Putamen (tissue), 1 donor: Measurements from ENCODE around the gene CCR2.

Experiments used
- DNase-seq: peaks from one replicate; pipeline ENCODE4 v3.0.0-alpha.2; 2016; ENCODE audit warnings: low spot score

CCR2 gene

DNA sequence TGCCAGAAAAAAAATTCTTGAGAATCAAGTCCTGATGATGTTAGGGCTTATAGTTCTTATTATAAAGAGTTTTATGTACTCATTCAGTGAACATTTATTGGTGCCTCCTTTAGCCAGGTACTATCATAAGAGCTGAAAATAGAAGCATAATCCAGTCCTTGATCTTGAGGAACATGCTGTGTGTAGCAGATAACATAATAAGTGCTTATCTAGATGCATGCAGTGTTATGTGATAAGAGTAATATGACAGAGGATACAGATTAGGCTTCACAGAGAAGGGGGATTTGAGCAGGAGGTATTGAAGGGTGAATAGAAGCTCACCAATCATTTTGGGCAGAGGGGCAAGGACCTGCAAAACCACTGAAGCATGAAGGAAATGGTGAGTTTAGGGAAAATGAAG lies 1.1 kb downstream of the CCR2 start:
- DNase-seq, result no peak

DNA sequence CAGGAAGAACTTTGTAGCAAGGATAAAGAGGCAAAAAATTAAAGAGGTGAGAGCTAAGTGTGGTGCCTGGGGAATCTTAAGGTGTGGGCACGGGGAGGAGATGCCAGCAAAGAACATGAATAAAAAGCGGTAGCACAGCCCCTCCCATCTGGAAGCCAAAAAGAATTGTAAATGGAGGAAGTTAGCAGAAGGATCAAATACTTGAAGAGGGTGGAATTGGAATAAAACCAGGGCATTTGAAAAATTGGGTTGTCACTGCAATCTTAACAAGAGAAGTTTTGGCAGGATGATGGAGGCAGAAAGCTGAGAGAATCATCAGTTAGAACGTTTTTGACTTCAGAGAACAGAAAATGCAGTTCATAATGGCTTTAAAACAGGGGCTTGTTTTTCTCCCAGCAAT lies 2.4 kb downstream of the CCR2 start:
- no peak for DNase-seq

DNA sequence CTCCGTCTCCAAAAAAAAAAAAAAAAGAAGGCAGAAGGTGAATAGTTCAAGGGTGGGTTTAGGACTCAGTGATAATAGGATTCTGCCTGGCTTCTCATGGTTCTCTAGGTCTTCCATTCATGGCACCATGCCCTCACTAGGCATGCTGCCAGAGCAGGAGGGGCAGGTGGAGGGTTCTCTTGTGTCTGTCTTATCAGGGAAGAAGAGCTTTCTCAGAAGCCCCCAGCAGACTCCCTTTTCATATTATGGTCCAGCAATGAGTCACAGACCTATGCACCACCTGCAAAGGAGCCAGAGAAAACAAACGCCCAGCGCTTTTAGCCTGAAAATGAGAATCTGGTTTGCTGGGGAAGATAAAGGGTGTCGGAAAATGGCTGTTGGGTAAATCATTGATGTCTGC lies 3.0 kb downstream of the CCR2 start:
- no peak for DNase-seq

DNA sequence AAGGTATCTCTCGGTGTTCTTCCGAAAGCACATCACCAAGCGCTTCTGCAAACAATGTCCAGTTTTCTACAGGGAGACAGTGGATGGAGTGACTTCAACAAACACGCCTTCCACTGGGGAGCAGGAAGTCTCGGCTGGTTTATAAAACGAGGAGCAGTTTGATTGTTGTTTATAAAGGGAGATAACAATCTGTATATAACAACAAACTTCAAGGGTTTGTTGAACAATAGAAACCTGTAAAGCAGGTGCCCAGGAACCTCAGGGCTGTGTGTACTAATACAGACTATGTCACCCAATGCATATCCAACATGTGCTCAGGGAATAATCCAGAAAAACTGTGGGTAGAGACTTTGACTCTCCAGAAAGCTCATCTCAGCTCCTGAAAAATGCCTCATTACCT lies 4.6 kb downstream of the CCR2 start:
- DNase-seq, result no peak

DNA sequence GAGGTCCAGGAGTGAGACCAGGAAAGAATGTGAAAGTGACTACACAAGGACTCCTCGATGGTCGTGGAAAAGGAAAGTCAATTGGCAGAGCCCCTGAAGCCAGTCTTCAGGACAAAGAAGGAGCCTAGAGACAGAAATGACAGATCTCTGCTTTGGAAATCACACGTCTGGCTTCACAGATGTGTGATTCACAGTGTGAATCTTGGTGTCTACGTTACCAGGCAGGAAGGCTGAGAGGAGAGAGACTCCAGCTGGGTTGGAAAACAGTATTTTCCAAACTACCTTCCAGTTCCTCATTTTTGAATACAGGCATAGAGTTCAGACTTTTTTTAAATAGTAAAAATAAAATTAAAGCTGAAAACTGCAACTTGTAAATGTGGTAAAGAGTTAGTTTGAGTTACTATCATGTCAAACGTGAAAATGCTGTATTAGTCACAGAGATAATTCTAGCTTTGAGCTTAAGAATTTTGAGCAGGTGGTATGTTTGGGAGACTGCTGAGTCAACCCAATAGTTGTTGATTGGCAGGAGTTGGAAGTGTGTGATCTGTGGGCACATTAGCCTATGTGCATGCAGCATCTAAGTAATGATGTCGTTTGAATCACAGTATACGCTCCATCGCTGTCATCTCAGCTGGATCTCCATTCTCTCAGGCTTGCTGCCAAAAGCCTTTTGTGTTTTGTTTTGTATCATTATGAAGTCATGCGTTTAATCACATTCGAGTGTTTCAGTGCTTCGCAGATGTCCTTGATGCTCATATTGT lies 6.0 kb downstream of the CCR2 start:
- DNase-seq, result peak; percentile 67

DNA sequence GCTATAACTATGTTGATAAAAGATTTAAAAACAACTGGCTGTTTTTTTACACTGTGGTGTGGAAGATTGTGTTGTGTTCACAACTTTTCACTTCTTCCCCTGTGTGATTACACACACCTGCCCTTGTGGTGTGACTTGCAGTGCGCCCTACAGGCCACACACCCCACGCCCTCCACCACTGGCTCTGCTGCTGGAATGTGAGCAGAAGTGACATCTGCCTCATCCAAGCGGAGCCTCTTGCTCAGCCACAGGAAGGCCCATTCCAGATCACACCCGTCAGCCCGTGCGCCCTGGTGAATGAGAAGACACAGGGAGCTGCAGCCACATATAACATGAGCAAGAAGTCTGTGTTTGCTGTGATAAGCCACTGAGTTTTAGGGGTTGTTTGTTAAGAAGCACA lies 7.0 kb downstream of the CCR2 start:
- no peak for DNase-seq

DNA sequence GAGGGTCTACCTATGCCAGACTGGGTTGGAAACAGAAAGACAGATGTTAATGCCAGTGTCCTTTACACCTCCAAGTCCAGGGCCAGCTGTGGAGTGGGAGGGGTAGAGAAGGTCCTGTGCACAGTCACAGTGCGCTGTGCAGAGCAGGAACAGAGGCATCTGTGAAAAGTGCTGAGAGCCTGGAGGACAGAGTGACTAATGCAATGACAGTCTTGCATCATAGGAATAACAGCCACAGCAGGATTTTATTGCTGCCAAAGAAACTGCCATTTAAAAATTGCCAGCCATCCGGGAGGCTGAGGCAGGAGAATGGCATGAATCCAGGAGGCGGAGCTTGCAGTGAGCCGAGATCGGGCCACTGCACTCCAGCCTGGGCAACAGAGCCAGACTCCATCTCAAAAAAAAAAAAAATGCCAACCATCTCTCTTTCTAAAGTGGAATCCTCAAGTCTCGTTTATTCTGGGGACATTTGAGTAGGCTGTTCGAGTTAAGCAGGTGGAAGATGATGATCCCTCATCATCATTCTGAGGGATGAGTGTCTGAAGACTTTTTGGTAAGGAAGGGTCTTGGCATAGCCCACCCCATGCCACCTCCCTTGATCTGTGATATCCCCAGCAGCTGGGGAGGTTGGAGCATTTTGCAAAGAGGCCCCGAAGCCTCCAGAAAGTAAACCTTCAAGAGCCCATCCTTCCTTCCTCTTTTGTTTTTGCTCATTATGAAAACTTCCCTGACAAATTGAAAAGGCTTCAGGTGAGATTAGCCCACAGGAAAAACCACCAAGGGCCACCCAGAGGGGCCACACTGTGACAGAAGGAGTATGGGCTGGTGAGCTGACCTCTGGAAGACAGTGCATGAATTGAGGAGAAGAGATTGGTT lies 7.7 kb downstream of the CCR2 start:
- no peak for DNase-seq

DNA sequence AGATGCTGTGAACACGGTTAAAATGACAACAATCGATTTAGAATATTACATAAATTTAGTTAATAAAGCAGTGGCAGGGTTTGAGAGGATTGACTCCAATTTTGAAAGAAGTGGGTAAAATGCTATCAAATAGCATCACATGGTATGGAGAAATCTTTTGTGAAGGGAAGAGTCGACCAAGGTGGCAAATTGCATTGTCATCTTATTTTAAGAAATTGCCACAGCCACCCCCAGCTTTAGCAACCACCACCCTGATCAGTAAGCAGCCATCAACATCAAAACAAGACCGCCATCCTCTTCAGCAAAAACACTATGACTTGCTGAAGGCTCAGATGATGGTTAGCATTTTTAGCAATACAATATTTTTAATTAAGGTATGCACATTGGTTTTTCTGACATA lies 11.1 kb downstream of the CCR2 start:
- DNase-seq, result no peak

DNA sequence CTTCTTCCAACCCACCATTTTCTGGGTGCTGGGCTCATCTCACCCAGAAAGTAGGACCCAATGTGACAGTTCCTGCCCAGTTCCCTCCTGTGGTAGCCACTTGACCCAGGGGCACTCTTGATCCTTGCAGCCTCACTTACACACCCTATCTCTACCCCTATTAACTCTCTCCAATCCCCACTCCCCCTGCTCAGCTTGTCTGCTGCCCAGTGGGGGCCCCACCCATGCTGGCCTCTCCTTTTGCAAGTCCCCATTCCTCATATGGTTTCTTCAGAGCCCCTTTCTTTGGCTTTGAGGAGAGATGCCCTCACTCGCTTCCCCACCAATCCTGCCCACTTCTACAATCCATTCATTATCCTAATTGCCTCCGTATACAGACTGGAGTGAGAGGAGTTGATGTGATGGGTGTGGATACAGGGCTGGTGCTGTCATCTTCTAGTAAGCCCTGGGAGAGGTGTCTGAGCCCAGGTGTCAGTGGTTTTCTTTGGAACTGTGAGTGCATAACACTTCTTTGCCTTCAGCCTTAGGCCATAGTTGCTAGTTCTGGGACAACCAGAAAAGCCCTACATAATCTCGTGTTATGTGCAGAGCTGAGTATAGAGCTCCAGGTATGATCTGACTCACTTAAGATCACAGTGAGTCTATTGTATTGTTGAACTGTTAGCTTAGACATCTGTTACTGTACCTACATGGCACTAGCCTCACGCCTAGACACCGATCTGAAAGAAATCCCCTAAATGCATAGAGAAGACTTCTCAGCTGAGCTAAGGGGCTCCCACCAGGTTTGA lies 12.0 kb downstream of the CCR2 start:
- DNase-seq, result no peak

DNA sequence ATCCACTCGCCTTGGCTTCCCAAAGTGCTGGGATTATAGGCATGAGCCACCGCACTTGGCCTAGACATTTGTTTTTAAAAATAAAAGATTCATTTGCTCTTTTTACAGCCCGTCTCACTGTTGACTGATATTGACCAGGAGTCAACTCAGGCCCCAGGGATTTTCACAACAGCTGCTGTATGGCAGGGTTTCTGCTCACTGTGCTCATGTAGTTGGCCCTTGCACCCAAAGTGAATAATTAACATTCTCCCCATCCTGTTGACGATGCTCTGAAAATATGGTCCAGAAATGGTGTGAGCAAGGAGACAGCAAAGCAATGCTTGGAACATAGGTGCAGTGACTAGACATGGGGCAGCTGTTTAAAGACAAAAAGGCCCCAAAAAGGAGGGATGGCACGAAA lies 13.9 kb downstream of the CCR2 start:
- DNase-seq, result no peak

DNA sequence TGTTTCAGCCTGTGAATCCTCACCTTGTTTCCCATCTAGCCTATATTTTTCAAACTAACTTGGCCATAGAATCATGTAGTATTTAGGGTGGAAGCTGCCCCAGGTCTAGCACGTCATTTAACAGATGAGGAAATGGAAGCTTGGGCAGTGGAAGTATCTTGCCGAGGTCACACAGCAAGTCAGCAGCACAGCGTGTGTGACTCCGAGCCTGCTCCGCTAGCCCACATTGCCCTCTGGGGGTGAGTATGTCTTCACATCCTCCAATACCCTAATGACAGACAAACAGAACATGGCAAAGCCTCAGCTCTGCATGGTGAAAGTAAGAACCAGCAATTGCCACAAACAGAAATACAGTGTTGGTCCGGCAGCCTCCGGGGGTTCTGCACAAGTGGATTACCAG lies 14.7 kb downstream of the CCR2 start:
- DNase-seq, result peak; percentile 34

DNA sequence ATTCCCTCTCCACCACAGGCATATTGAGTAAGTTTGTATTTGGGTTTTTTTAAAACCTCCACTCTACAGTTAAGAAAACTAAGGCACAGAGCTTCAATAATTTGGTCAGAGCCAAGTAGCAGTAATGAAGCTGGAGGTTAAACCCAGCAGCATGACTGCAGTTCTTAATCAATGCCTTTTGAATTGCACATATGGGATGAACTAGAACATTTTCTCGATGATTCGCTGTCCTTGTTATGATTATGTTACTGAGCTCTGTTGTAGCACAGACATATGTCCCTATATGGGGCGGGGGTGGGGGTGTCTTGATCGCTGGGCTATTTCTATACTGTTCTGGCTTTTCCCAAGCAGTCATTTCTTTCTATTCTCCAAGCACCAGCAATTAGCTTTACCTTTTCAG lies 15.2 kb downstream of the CCR2 start:
- no peak for DNase-seq

DNA sequence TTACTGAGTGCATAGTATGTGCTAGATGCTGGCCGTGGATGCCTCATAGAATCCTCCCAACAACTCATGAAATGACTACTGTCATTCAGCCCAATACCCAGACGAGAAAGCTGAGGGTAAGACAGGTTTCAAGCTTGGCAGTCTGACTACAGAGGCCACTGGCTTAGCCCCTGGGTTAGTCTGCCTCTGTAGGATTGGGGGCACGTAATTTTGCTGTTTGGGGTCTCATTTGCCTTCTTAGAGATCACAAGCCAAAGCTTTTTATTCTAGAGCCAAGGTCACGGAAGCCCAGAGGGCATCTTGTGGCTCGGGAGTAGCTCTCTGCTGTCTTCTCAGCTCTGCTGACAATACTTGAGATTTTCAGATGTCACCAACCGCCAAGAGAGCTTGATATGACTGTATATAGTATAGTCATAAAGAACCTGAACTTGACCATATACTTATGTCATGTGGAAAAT lies 15.8 kb downstream of the CCR2 start:
- DNase-seq, result no peak

DNA sequence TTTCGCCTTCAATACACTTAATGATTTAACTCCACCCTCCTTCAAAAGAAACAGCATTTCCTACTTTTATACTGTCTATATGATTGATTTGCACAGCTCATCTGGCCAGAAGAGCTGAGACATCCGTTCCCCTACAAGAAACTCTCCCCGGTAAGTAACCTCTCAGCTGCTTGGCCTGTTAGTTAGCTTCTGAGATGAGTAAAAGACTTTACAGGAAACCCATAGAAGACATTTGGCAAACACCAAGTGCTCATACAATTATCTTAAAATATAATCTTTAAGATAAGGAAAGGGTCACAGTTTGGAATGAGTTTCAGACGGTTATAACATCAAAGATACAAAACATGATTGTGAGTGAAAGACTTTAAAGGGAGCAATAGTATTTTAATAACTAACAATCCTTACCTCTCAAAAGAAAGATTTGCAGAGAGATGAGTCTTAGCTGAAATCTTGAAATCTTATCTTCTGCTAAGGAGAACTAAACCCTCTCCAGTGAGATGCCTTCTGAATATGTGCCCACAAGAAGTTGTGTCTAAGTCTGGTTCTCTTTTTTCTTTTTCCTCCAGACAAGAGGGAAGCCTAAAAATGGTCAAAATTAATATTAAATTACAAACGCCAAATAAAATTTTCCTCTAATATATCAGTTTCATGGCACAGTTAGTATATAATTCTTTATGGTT lies 17.1 kb downstream of the CCR2 start, which contains the start of gene CCR5:
TSS of gene CCR5 (plus strand) at position 108 of the 680 bp plus-strand sequence. CDS start 1,957 bp downstream, outside the sequence.
- DNase-seq, result no peak

DNA sequence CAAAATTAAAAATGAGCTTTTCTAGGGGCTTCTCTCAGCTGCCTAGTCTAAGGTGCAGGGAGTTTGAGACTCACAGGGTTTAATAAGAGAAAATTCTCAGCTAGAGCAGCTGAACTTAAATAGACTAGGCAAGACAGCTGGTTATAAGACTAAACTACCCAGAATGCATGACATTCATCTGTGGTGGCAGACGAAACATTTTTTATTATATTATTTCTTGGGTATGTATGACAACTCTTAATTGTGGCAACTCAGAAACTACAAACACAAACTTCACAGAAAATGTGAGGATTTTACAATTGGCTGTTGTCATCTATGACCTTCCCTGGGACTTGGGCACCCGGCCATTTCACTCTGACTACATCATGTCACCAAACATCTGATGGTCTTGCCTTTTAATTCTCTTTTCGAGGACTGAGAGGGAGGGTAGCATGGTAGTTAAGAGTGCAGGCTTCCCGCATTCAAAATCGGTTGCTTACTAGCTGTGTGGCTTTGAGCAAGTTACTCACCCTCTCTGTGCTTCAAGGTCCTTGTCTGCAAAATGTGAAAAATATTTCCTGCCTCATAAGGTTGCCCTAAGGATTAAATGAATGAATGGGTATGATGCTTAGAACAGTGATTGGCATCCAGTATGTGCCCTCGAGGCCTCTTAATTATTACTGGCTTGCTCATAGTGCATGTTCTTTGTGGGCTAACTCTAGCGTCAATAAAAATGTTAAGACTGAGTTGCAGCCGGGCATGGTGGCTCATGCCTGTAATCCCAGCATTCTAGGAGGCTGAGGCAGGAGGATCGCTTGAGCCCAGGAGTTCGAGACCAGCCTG lies 17.8 kb downstream of the CCR2 start:
- no peak for DNase-seq

DNA sequence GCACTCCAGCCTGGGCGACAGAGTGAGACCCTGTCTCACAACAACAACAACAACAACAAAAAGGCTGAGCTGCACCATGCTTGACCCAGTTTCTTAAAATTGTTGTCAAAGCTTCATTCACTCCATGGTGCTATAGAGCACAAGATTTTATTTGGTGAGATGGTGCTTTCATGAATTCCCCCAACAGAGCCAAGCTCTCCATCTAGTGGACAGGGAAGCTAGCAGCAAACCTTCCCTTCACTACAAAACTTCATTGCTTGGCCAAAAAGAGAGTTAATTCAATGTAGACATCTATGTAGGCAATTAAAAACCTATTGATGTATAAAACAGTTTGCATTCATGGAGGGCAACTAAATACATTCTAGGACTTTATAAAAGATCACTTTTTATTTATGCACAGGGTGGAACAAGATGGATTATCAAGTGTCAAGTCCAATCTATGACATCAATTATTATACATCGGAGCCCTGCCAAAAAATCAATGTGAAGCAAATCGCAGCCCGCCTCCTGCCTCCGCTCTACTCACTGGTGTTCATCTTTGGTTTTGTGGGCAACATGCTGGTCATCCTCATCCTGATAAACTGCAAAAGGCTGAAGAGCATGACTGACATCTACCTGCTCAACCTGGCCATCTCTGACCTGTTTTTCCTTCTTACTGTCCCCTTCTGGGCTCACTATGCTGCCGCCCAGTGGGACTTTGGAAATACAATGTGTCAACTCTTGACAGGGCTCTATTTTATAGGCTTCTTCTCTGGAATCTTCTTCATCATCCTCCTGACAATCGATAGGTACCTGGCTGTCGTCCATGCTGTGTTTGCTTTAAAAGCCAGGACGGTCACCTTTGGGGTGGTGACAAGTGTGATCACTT lies 18.8 kb downstream of the CCR2 start:
- DNase-seq, result no peak

DNA sequence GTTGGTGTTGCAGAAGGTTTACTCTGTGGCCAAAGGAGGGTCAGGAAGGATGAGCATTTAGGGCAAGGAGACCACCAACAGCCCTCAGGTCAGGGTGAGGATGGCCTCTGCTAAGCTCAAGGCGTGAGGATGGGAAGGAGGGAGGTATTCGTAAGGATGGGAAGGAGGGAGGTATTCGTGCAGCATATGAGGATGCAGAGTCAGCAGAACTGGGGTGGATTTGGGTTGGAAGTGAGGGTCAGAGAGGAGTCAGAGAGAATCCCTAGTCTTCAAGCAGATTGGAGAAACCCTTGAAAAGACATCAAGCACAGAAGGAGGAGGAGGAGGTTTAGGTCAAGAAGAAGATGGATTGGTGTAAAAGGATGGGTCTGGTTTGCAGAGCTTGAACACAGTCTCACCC lies 20.8 kb downstream of the CCR2 start:
- DNase-seq, result no peak

DNA sequence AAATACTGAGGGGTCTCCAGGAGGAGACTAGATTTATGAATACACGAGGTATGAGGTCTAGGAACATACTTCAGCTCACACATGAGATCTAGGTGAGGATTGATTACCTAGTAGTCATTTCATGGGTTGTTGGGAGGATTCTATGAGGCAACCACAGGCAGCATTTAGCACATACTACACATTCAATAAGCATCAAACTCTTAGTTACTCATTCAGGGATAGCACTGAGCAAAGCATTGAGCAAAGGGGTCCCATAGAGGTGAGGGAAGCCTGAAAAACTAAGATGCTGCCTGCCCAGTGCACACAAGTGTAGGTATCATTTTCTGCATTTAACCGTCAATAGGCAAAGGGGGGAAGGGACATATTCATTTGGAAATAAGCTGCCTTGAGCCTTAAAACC lies 21.3 kb downstream of the CCR2 start:
- DNase-seq, result no peak

DNA sequence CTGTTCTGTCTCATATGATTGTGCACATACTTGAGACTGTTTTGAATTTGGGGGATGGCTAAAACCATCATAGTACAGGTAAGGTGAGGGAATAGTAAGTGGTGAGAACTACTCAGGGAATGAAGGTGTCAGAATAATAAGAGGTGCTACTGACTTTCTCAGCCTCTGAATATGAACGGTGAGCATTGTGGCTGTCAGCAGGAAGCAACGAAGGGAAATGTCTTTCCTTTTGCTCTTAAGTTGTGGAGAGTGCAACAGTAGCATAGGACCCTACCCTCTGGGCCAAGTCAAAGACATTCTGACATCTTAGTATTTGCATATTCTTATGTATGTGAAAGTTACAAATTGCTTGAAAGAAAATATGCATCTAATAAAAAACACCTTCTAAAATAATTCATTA lies 21.9 kb downstream of the CCR2 start:
- DNase-seq, result no peak

DNA sequence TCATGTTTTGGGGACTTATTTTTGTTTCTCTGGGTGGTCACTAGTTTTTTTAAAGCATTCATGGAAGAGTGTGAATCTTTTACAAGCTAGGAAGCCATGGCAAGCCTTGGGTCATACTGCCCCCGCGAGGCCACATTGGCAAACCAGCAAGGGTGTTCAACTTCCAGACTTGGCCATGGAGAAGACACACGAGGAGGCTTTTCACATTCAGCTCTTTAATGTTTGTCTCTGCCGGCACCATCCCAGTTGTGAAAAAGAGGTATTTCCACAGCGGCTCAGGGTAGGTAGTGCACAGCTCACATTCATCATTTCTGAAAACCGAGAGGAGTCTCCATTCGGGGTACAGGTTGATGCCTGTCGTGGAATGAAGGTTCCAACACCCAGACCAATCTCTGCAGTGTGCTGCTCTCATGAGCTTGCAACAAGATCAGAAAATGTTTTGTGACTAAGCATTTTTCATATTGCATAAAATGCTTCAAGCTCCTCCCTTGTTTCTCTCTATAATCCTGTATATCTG lies 24.6 kb downstream of the CCR2 start:
- no peak for DNase-seq
